ENCODE data around the gene DHX15.

DNA sequence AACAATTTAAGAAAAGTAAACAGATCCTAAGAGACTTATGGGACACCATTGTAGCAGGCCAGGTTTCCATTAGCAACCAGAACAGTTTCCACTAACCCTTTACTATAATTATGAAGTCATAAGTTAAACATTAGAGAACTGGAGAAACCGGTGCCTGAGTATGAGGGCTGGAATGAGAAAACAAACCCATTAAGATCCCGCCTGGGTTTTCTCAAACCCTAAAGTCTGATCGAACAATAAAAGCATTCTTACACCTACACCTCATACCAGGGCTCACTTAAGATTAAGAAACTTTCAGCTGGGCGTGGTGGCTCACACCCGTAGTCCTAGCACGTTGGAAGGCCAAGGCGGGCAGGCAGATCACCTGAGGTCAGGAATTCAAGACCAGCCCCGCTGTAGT lies 13.7 kb upstream of the DHX15 start:
- TF ChIP-seq ZNF670 (tag by site-specific recombination; IDR thresholded peaks at IDR 0.05; ENCODE audit: low read depth) (no peak), ZNF341 (tag by site-specific recombination; IDR thresholded peaks at IDR 0.05; ENCODE audit: low read depth) (no peak), WT1 (tag by site-specific recombination; IDR thresholded peaks at IDR 0.05) (no peak), ZNF558 (tag by site-specific recombination; IDR thresholded peaks at IDR 0.05) (no peak)
- TF ChIP-seq, protein P1, sequence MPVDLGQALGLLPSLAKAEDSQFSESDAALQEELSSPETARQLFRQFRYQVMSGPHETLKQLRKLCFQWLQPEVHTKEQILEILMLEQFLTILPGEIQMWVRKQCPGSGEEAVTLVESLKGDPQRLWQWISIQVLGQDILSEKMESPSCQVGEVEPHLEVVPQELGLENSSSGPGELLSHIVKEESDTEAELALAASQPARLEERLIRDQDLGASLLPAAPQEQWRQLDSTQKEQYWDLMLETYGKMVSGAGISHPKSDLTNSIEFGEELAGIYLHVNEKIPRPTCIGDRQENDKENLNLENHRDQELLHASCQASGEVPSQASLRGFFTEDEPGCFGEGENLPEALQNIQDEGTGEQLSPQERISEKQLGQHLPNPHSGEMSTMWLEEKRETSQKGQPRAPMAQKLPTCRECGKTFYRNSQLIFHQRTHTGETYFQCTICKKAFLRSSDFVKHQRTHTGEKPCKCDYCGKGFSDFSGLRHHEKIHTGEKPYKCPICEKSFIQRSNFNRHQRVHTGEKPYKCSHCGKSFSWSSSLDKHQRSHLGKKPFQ (tag by site-specific recombination; IDR thresholded peaks at IDR 0.05) = no peak

Data from HEK293 (cell line).